ENCODE measurements around the gene LBX2.

The LBX2 gene

DNA sequence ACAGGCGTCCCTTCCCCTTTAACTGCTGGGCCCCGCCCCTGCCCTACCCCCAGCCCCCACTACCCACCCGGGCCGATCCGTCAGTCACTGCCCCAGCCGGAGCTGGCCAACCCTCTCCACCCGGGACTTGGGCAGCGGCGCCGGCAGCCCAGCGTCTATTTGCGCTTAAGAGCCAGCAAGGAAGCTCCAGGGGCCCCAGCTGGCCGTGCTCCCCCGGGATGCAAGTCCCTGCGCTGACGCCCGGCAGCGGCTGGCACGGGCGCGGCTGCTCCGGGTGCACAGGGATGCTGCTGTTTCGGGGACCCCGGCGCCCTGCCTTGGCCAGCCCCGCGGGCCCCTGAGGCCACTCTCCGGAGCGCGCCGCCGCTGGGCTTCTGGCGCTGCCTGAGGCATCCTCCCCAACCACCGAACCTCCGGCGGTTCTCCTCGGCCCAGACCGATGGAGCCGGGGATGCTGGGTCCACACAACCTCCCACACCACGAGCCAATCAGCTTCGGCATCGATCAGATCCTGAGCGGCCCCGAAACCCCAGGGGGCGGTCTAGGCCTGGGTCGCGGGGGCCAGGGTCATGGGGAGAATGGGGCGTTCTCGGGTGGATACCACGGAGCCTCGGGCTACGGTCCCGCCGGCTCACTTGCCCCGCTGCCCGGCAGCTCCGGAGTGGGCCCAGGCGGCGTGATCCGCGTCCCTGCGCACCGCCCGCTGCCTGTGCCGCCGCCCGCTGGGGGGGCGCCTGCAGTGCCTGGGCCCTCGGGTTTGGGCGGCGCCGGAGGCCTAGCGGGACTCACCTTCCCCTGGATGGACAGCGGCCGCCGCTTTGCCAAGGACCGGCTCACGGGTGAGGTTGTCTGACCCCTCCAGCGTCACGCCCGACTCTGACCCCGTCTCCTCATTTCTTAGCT lies 15.2 kb upstream of the LBX2 start, which contains the start of gene TLX2:
TLX2 (plus strand) TSS at position 83 of the 903 bp plus-strand sequence; CDS start at position 440, 357 bp downstream.
- H3K9me3 ChIP-seq (ENCODE audit: control insufficient read depth in 5 of 5, low read length in 5 of 5), result no peaks in the 10 kb centered on the region
- H3K4me1 ChIP-seq (ENCODE audit: control insufficient read depth in 5 of 5, insufficient read depth in 5 of 5, low read length in 5 of 5), result peaks cover 0 to 29% (median 24%) of the 10 kb centered on the region in 5 donors
- H3K27ac ChIP-seq (ENCODE audit: low read depth, low read length), result no peak within 1 kb of the TSS
- H3K9ac ChIP-seq (ENCODE audit: low read length in 5 of 5), result no peak within 1 kb of the TSS
- no peak within 1 kb of the TSS for H3K4me3 ChIP-seq (ENCODE audit: low read depth in 1 of 5, low read length in 5 of 5)
- H3K27me3 ChIP-seq (ENCODE audit: control insufficient read depth in 5 of 5, insufficient read depth in 4 of 5, low read length in 5 of 5), result peaks cover 64 to 89% (median 75%) of the 10 kb centered on the region in 5 donors
- no peaks in the 10 kb centered on the region for H3K36me3 ChIP-seq (ENCODE audit: control insufficient read depth in 5 of 5, insufficient read depth in 5 of 5, low read length in 5 of 5)

DNA sequence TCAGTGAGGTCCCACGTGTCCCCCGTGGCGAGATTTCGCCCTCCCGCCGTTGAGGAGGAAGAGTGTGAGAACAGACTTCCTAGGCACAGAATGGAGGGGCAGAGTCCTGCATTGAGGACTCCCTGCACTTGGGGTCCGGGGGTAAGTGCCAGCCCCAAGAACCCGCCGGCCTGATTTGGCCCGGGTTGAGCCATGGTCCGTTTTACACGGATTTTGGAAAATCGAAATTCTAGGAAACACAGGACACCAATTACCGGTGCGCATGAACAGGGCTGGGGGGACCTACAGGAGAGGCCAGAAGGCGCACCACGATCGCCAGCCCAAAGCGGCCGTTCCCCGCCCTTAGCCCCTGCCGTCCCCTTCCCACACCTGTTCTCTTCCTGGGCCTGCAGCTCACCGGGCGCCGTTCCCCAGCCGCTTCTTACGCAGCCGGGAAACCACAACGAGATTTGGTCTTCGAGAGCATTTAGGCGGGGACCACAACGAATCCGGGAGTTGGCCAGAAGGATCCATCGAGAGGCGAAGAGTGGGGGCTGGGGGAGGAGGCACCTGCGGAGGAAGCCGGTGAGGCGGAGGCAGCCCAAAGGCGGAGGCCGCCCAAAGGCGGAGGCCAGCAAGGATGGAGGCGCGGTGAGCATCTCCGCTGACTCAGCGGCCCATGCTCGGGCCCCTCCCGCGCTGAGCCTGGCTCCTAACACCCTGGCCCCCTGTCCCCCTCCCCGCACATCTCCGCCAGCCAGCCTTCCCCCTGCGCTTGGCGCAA lies 14.4 kb upstream of the LBX2 start:
- no peak overlapping the region for H3K27ac ChIP-seq (ENCODE audit: low read depth, low read length)
- peaks cover 61 to 81% (median 70%) of the 10 kb centered on the region in 5 donors for H3K27me3 ChIP-seq (ENCODE audit: control insufficient read depth in 5 of 5, insufficient read depth in 4 of 5, low read length in 5 of 5)
- H3K9ac ChIP-seq (ENCODE audit: low read length in 5 of 5), result no peak overlapping the region
- H3K36me3 ChIP-seq (ENCODE audit: control insufficient read depth in 5 of 5, insufficient read depth in 5 of 5, low read length in 5 of 5), result no peaks in the 10 kb centered on the region
- peaks cover 0 to 29% (median 24%) of the 10 kb centered on the region in 5 donors for H3K4me1 ChIP-seq (ENCODE audit: control insufficient read depth in 5 of 5, insufficient read depth in 5 of 5, low read length in 5 of 5)
- H3K4me3 ChIP-seq (ENCODE audit: low read depth in 1 of 5, low read length in 5 of 5), result no peak overlapping the region
- no peaks in the 10 kb centered on the region for H3K9me3 ChIP-seq (ENCODE audit: control insufficient read depth in 5 of 5, low read length in 5 of 5)

DNA sequence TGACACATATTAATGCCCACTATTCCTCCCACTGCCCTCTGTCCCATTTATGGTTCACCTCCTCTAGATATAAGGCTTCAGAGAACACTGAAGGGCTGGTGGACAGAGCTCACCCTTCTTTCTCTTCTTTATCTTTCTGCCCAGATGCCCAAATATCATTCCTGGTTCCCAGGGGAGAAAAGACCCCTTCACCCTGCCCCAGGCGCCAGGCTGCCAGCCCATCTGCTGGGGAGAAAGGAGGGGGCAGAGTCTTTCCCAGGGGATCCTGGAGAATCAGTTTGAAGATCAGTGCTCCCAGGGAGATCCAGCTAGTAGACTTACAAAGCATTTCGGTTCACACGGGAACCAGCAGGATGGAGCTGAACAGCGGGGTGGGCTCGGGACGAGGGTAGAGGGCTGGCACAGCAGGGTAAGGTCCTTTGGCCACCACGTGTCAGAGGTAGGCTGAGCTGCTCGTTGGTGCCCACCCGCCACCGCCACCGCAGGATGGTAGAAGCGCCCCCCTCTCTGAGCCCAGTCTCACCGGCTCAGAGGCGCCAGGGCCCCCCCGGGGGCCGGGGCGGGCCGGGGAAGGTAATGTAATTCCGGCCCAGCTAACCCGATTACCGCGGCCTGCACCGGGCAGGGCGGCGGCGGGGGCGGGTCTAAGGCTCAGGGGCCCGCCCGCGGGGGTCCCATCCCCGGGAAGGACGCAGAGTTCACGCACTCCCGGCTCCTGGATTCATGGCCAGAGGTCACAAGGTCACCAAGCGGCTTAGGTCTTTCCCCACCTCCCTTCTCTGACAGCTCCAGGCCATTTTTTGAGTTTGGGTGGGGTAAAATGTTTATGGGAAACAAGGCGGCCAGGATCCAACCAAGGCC lies 13.6 kb upstream of the LBX2 start:
- no peaks in the 10 kb centered on the region for H3K9me3 ChIP-seq (ENCODE audit: control insufficient read depth in 5 of 5, low read length in 5 of 5)
- no peaks in the 10 kb centered on the region for H3K36me3 ChIP-seq (ENCODE audit: control insufficient read depth in 5 of 5, insufficient read depth in 5 of 5, low read length in 5 of 5)
- no peak overlapping the region for H3K9ac ChIP-seq (ENCODE audit: low read length in 5 of 5)
- H3K27ac ChIP-seq (ENCODE audit: low read depth, low read length), result no peak overlapping the region
- H3K4me3 ChIP-seq (ENCODE audit: low read depth in 1 of 5, low read length in 5 of 5), result no peak overlapping the region
- H3K27me3 ChIP-seq (ENCODE audit: control insufficient read depth in 5 of 5, insufficient read depth in 4 of 5, low read length in 5 of 5), result peaks cover 54 to 73% (median 62%) of the 10 kb centered on the region in 5 donors
- H3K4me1 ChIP-seq (ENCODE audit: control insufficient read depth in 5 of 5, insufficient read depth in 5 of 5, low read length in 5 of 5), result peaks cover 0 to 34% (median 29%) of the 10 kb centered on the region in 5 donors

DNA sequence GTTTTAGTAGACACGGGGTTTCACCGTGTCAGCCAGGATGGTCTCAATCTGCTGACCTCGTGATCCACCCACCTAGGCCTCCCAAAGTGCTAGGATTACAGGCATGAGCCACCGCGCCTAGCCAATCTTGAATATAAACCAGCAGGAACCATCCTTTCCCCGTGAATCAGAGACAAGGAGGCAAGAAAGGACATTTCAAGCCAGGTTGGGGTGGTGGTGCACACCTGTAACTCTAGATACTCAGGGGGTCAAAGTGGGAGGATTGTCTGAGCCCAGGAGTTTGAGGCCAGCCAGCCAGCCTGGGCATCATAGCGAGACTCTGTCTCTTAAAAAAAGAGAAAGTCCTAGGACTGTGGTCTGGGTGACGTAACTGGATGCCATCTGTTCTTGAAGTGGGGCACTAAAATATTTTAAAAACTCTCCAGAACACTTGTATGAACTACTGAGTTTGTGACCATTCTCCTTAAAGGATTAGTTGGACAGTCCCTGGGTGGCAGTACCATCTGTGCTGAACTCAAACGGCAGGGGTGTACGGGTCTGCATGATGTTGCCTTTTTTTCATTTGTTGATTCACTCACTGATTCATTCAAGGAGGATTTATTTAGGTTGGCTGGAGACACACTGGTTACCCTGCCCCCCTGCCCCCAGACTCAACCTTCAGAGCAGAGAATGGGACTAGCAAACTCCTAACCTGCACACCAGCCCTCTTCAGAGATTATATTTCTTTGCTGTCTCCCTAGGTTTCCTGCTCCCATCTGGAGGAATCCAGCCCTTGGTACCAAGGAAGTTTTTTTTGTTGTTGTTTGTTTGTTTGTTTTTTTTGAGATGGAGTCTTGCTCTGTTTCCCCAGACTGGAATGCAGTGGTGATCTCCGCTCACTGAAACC lies 11.9 kb upstream of the LBX2 start:
- Histone ChIP-seq H3K4me1 (ENCODE audit: control insufficient read depth in 5 of 5, insufficient read depth in 5 of 5, low read length in 5 of 5) (peaks cover 2 to 43% (median 36%) of the 10 kb centered on the region in 5 donors), H3K27ac (ENCODE audit: low read depth, low read length) (no peak overlapping the region), H3K9ac (ENCODE audit: low read length in 5 of 5) (no peak overlapping the region), H3K9me3 (ENCODE audit: control insufficient read depth in 5 of 5, low read length in 5 of 5) (no peaks in the 10 kb centered on the region), H3K4me3 (ENCODE audit: low read depth in 1 of 5, low read length in 5 of 5) (no peak overlapping the region), H3K36me3 (ENCODE audit: control insufficient read depth in 5 of 5, insufficient read depth in 5 of 5, low read length in 5 of 5) (no peaks in the 10 kb centered on the region), H3K27me3 (ENCODE audit: control insufficient read depth in 5 of 5, insufficient read depth in 4 of 5, low read length in 5 of 5) (peaks cover 44 to 59% (median 49%) of the 10 kb centered on the region in 5 donors)

DNA sequence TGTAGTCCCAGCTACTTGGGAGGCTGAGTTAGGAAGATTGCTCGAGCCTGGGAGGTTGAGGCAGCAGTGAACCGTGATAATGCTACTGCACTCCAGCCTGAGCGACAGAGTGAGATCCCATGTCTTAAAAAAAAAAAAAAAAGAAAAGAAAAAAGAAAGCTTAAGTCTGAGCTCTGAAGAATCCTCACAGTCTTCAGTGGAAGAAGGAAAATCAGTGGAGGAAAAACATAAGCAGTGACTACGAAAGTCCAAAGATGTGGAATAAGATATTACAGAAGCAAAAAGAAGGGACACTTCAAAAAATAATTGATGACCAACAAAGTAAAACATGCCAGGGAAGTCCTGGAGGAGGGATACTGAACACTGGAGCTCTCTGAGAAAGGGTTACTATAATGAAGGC lies 10.9 kb upstream of the LBX2 start:
- Histone ChIP-seq H3K4me3 (ENCODE audit: low read depth in 1 of 5, low read length in 5 of 5) (no peak overlapping the region), H3K4me1 (ENCODE audit: control insufficient read depth in 5 of 5, insufficient read depth in 5 of 5, low read length in 5 of 5) (peaks cover 5 to 42% (median 35%) of the 10 kb centered on the region in 5 donors), H3K27me3 (ENCODE audit: control insufficient read depth in 5 of 5, insufficient read depth in 4 of 5, low read length in 5 of 5) (peaks cover 33 to 49% (median 42%) of the 10 kb centered on the region in 5 donors), H3K9me3 (ENCODE audit: control insufficient read depth in 5 of 5, low read length in 5 of 5) (no peaks in the 10 kb centered on the region), H3K36me3 (ENCODE audit: control insufficient read depth in 5 of 5, insufficient read depth in 5 of 5, low read length in 5 of 5) (peaks cover 0 to 8% (median 7%) of the 10 kb centered on the region in 5 donors), H3K9ac (ENCODE audit: low read length in 5 of 5) (no peak overlapping the region), H3K27ac (ENCODE audit: low read depth, low read length) (no peak overlapping the region)

DNA sequence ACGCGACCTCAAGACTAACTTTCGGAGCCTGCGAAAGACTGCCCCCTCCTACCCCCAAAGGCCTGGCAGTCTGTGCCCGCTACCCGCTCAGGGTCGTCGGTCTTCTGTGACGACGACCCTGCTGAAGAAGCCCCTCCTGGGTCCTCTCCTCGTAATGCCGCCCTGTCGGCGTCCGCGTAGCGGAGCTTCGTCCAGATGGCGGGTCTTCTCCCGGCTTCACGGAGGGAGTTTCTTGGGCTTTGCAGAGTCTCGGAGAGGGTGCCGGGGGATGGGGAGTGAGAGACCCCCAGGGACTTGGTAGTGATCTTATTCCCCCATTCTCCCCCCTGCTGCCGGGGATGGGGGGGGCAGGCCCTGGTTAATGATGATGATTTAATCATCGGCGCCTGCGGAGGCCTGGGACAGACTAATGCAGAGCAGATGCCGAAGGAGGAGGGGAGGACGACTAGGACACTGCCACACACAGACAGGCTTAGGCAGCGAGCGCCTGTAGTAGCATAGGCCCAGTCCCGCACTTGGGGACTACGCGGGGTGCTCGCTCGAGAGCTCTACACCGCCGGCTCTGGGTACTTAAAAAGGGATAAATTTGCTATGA lies 8.6 kb upstream of the LBX2 start:
- Histone ChIP-seq H3K4me3 (ENCODE audit: low read depth in 1 of 5, low read length in 5 of 5) (peak overlapping the region; percentile 82 to 100 (median 99)), H3K27me3 (ENCODE audit: control insufficient read depth in 5 of 5, insufficient read depth in 4 of 5, low read length in 5 of 5) (peaks cover 12 to 27% (median 22%) of the 10 kb centered on the region in 5 donors), H3K9ac (ENCODE audit: low read length in 5 of 5) (peak overlapping the region in 4 of 5 donors; percentile 83 to 96 (median 94)), H3K4me1 (ENCODE audit: control insufficient read depth in 5 of 5, insufficient read depth in 5 of 5, low read length in 5 of 5) (peaks cover 6 to 48% (median 47%) of the 10 kb centered on the region in 5 donors), H3K9me3 (ENCODE audit: control insufficient read depth in 5 of 5, low read length in 5 of 5) (no peaks in the 10 kb centered on the region), H3K27ac (ENCODE audit: low read depth, low read length) (peak overlapping the region; percentile 94), H3K36me3 (ENCODE audit: control insufficient read depth in 5 of 5, insufficient read depth in 5 of 5, low read length in 5 of 5) (peaks cover 0 to 14% (median 11%) of the 10 kb centered on the region in 5 donors)

DNA sequence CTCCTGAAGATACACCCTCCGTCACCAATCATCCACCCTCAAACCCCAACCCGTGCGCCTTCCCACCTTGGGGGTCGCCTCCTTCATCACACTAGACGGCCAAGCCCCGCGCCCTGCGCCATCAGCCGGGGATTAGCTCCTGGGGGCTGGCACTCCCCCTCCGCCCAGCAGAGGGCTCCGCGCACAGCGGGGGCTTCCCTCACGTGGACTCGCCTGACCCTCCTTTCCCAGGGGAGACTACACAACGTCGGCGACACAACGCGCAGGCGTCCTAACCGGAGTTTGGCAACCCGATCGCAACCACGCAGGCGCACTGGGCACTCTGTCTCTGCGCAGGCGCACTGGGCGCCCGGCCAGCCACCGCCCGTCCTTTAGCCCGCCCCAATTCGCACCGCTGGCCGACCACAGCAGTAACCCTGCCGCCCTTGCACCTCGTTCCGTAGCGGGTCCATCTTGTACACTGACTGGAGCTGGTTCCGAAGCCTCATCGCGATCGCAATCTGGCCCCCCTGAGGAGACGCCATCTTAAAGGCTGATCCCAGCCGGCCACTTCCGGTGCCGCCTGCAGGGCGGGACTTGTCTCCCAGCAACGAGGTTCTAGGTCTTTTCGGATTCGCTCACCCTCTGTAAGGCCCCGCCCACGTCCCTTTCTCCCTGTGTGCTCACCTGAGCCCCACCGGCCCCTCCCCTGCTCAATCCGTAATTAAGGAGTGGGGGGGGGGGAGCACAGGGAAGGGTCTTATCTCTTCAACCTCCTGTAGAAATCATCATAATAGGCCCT lies 7.9 kb upstream of the LBX2 start, which contains the start of gene PCGF1:
PCGF1 (minus strand) TSS at position 551 of the 781 bp plus-strand sequence; CDS start at position 524, 27 bp downstream.
- Histone ChIP-seq H3K9me3 (ENCODE audit: control insufficient read depth in 5 of 5, low read length in 5 of 5) (no peaks in the 10 kb centered on the region), H3K27me3 (ENCODE audit: control insufficient read depth in 5 of 5, insufficient read depth in 4 of 5, low read length in 5 of 5) (peaks cover 6 to 22% (median 17%) of the 10 kb centered on the region in 5 donors), H3K4me3 (ENCODE audit: low read depth in 1 of 5, low read length in 5 of 5) (peak within 1 kb of the TSS; percentile 82 to 100 (median 99)), H3K36me3 (ENCODE audit: control insufficient read depth in 5 of 5, insufficient read depth in 5 of 5, low read length in 5 of 5) (peaks cover 0 to 14% (median 11%) of the 10 kb centered on the region in 5 donors), H3K9ac (ENCODE audit: low read length in 5 of 5) (peak within 1 kb of the TSS; percentile 83 to 96 (median 94)), H3K27ac (ENCODE audit: low read depth, low read length) (peak within 1 kb of the TSS; percentile 94), H3K4me1 (ENCODE audit: control insufficient read depth in 5 of 5, insufficient read depth in 5 of 5, low read length in 5 of 5) (peaks cover 6 to 55% (median 53%) of the 10 kb centered on the region in 5 donors)

All from subcutaneous abdominal adipose tissue (tissue), 5 donors.